ENCODE measurements around the gene KIF19. TPM values are rescaled to one million over a fixed set of nuclear protein-coding genes. Genes with fewer than 3 reads are reported as not detected.
"Not testable (repeated sequence)": the region's sequence is repeated elsewhere in the genome, so short reads cannot be mapped to it uniquely, and the experiment has no call there.

The KIF19 gene
- total RNA-seq, 1 experiment from 2014 or later = not detected

DNA sequence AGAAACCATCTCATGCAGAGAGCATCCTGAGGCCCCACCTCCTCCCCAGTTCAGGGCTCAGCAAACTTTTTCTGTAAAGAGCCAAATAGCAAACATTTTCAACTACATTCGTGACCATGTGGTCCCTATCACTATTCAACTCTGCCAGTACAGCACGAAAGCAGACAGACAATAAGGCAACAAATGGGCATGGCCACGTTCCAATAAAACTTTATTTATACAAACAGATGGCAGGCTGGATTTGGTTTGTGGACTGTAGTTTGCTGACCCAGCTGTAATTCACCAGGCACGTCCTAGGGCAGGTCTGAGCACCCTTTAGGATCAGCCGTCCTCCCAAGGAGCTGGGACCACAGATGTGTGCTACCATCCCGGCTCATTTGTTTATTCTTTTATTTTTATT, 78.8 kb downstream of the KIF19 start:
- peak; percentile 12 for DNase-seq
- no TSS peak for BruUV-seq (replicated peaks)
- Histone ChIP-seq H3K27ac (ENCODE audit: low read length) (no peak overlapping the region), H3K36me3 (ENCODE audit: low read depth, low read length) (no peaks in the 10 kb centered on the region), H3K4me3 (ENCODE audit: low read length) (no peak overlapping the region), H3K79me2 (ENCODE audit: low read length) (no peaks in the 10 kb centered on the region), H3K9ac (ENCODE audit: low read length) (no peak overlapping the region), H3K4me2 (ENCODE audit: low read length) (no peak overlapping the region), H2AFZ (ENCODE audit: low read length) (0 out of 2 replicates have a peak overlapping the region, but pooled peaks have one; percentile 18), H3F3A (ENCODE audit: low read length, unreplicated experiment) (no peaks in the 10 kb centered on the region), H3K27me3 (ENCODE audit: low read length) (no peaks in the 10 kb centered on the region), H3K9me2 (replicated peaks; ENCODE audit: low read length) (no peaks in the 10 kb centered on the region), H4K20me1 (ENCODE audit: low read length) (no peaks in the 10 kb centered on the region), H3K4me1 (ENCODE audit: insufficient read depth, low read length) (peaks cover 6% of the 10 kb centered on the region; the same call in 1 of the 2 replicates), H3K9me3 (ENCODE audit: low read length) (no peaks in the 10 kb centered on the region)
- TF ChIP-seq EZH2phosphoT487 (IDR thresholded peaks at IDR 0.05; ENCODE audit: borderline replicate concordance, low read length) (no peak), EZH2 (IDR thresholded peaks at IDR 0.05; ENCODE audit: low read length, unreplicated experiment) (no peak)
- TF ChIP-seq, protein P1, sequence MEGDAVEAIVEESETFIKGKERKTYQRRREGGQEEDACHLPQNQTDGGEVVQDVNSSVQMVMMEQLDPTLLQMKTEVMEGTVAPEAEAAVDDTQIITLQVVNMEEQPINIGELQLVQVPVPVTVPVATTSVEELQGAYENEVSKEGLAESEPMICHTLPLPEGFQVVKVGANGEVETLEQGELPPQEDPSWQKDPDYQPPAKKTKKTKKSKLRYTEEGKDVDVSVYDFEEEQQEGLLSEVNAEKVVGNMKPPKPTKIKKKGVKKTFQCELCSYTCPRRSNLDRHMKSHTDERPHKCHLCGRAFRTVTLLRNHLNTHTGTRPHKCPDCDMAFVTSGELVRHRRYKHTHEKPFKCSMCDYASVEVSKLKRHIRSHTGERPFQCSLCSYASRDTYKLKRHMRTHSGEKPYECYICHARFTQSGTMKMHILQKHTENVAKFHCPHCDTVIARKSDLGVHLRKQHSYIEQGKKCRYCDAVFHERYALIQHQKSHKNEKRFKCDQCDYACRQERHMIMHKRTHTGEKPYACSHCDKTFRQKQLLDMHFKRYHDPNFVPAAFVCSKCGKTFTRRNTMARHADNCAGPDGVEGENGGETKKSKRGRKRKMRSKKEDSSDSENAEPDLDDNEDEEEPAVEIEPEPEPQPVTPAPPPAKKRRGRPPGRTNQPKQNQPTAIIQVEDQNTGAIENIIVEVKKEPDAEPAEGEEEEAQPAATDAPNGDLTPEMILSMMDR (conservative IDR thresholded peaks at IDR 0.05; ENCODE audit: low read depth, low read length) = no peak
- CTCF ChIA-PET = no interaction called here
- no peak for ATAC-seq
- POLR2A ChIA-PET (ENCODE audit: unreplicated experiment) = no interaction called here
- intact Hi-C loops (cut with micrococcal nuclease) = no loop called here

DNA sequence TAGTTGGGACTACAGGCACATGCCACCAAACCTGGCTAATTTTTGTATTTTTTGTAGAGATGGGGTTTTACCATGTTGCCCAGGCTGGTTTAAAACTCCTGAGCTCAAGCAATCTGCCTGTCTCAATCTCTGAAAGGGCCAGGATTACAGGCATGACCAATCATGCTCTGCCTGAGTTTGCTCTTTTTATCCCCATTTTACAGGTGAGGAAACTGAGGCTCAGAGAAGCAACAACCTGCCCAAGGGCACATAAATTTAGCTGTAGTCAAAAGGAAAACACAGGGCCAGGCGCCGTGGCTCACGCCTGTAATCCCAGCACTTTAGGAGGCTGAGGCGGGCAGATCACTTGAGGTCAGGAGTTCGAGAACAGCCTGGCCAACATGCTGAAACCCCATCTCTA, 79.3 kb downstream of the KIF19 start:
- H3K36me3 ChIP-seq (ENCODE audit: low read depth, low read length); H3K27me3 ChIP-seq (ENCODE audit: low read length); H3K79me2 ChIP-seq (ENCODE audit: low read length); intact Hi-C loops (cut with micrococcal nuclease); H4K20me1 ChIP-seq (ENCODE audit: low read length); DNase-seq; H3K4me1 ChIP-seq (ENCODE audit: insufficient read depth, low read length); H3F3A ChIP-seq (ENCODE audit: low read length, unreplicated experiment); ATAC-seq; H2AFZ ChIP-seq (ENCODE audit: low read length); H3K4me2 ChIP-seq (ENCODE audit: low read length); BruUV-seq (replicated peaks); H3K9ac ChIP-seq (ENCODE audit: low read length); H3K4me3 ChIP-seq (ENCODE audit: low read length); H3K9me3 ChIP-seq (ENCODE audit: low read length); POLR2A ChIA-PET (ENCODE audit: unreplicated experiment); H3K27ac ChIP-seq (ENCODE audit: low read length); H3K9me2 ChIP-seq (replicated peaks; ENCODE audit: low read length); CTCF ChIA-PET: not testable (repeated sequence)

Other genes with a start within 250 kb of the KIF19 start
- 2,878 and 3,689 TPM in 2 replicates for gene RPL38, start 122.5 kb upstream of the KIF19 start, total RNA-seq (2014; rRNA removed)
- 17.6 and 21.0 TPM in 2 replicates for gene TTYH2, start 112.7 kb upstream of the KIF19 start, total RNA-seq (2014; rRNA removed)
- not detected in 2 replicates for gene DNAI2, start 52.0 kb upstream of the KIF19 start, total RNA-seq (2014; rRNA removed)
- gene BTBD17, start 35.6 kb downstream of the KIF19 start, total RNA-seq (2014; rRNA removed) = not detected in 2 replicates
- gene GPR142, start 41.3 kb downstream of the KIF19 start, total RNA-seq (2014; rRNA removed) = not detected in 2 replicates
- 209 and 210 TPM in 2 replicates for gene GPRC5C, start 105.9 kb downstream of the KIF19 start, total RNA-seq (2014; rRNA removed)
- not detected in 2 replicates for gene CD300A, start 140.4 kb downstream of the KIF19 start, total RNA-seq (2014; rRNA removed)
- not detected in 2 replicates for gene CD300LB, start 205.2 kb downstream of the KIF19 start, total RNA-seq (2014; rRNA removed)
- not detected in 2 replicates for gene CD300C, start 219.9 kb downstream of the KIF19 start, total RNA-seq (2014; rRNA removed)
- not detected in 2 replicates for gene CD300H, start 241.3 kb downstream of the KIF19 start, total RNA-seq (2014; rRNA removed)